Measurements from ENCODE around the gene SETBP1. TPM values are rescaled to one million over a fixed set of nuclear protein-coding genes. Genes with fewer than 3 reads are reported as not detected.

Gene SETBP1
- total and polyA plus RNA-seq, 3 donors from 2014 or later, result 6.2 to 34.7 (median 33.1) TPM

GRCh38 chr18:44743631-44744030 is 62.9 kb downstream of the SETBP1 start:
- H3K36me3 ChIP-seq (ENCODE audit: low read depth, missing control alignments), result no peaks in the 10 kb centered on the region
- no peaks in the 10 kb centered on the region for H3K27me3 ChIP-seq
- H3K4me1 ChIP-seq, result peaks cover 19% of the 10 kb centered on the region
- H3K4me3 ChIP-seq, result no peak overlapping the region
- TF ChIP-seq CTCF (IDR thresholded peaks at IDR 0.05) (no peak), POLR2A (IDR thresholded peaks at IDR 0.05) (no peak)
- no peak for DNase-seq
- no peaks in the 10 kb centered on the region for H3K9me3 ChIP-seq
- whole genome bisulfite sequencing, 2 donors, result 68% methylated on average over 2 of the region's 2 CpGs
- intact Hi-C loops (cut with DNase I; ENCODE audit: low total_unique reads), result no loop called here
- peak overlapping the region in 1 of 2 donors; percentile 22 for H3K27ac ChIP-seq

- Histone ChIP-seq H3K36me3 (ENCODE audit: low read depth, missing control alignments) (no peaks in the 10 kb centered on the region), H3K9me3 (no peaks in the 10 kb centered on the region), H3K27me3 (no peaks in the 10 kb centered on the region), H3K4me1 (peaks cover 19% of the 10 kb centered on the region), H3K27ac (no peak overlapping the region), H3K4me3 (no peak overlapping the region)
- intact Hi-C loops (cut with DNase I; ENCODE audit: low total_unique reads), result no loop called here
- WGBS, 2 donors, result 50 to 55% methylated on average over 30 to 50 of the region's 50 CpGs
- no peak for TF ChIP-seq CTCF (IDR thresholded peaks at IDR 0.05)
- TF ChIP-seq POLR2A (IDR thresholded peaks at IDR 0.05), result no peak
- DNase-seq, result peak; percentile 48
Observed at GRCh38 chr18:44744161-44745121, 63.8 kb downstream of the SETBP1 start.

GRCh38 chr18:44747157-44747556 is 66.5 kb downstream of the SETBP1 start:
- intact Hi-C loops (cut with DNase I; ENCODE audit: low total_unique reads), result no loop called here
- Histone ChIP-seq H3K27me3 (no peaks in the 10 kb centered on the region), H3K36me3 (ENCODE audit: low read depth, missing control alignments) (no peaks in the 10 kb centered on the region), H3K9me3 (no peaks in the 10 kb centered on the region), H3K27ac (no peak overlapping the region), H3K4me1 (peaks cover 18% of the 10 kb centered on the region), H3K4me3 (no peak overlapping the region)
- no peak for DNase-seq
- WGBS, 2 donors, result 53 to 65% methylated on average over 1 of the region's 1 CpG
- no peak for TF ChIP-seq POLR2A (IDR thresholded peaks at IDR 0.05)
- no peak for TF ChIP-seq CTCF (IDR thresholded peaks at IDR 0.05)

GRCh38 chr18:44748582-44748981 is 67.9 kb downstream of the SETBP1 start:
- H3K9me3 ChIP-seq, result no peaks in the 10 kb centered on the region
- H3K36me3 ChIP-seq (ENCODE audit: low read depth, missing control alignments), result no peaks in the 10 kb centered on the region
- H3K4me3 ChIP-seq, result no peak overlapping the region
- DNase-seq, result no peak
- TF ChIP-seq CTCF (IDR thresholded peaks at IDR 0.05), result no peak
- no peak for TF ChIP-seq POLR2A (IDR thresholded peaks at IDR 0.05)
- H3K27ac ChIP-seq, result no peak overlapping the region
- no peaks in the 10 kb centered on the region for H3K27me3 ChIP-seq
- peaks cover 12% of the 10 kb centered on the region for H3K4me1 ChIP-seq
- intact Hi-C loops (cut with DNase I; ENCODE audit: low total_unique reads), result no loop called here
- WGBS, 2 donors, result 97 to 100% methylated on average over 3 to 5 of the region's 5 CpGs
